Mesodermal cell (in vitro differentiated cells): Measurements from ENCODE around the gene CXorf51B. TPM values are rescaled to one million over a fixed set of nuclear protein-coding genes. Genes with fewer than 3 reads are reported as not detected.
"Not testable (repeated sequence)": the region's sequence is repeated elsewhere in the genome, so short reads cannot be mapped to it uniquely, and the experiment has no call there.

ENCODE experiments used
- H3K27ac ChIP-seq: 2 replicates; pipeline ENCODE4 v1.7.0; 2013; ENCODE audit warnings: mild to moderate bottlenecking, low read depth, low read length, moderate library complexity; ENCODE audit not compliant: severe bottlenecking
- H3K36me3 ChIP-seq: 2 replicates; pipeline ENCODE4 v1.7.1; 2013; ENCODE audit warnings: mild to moderate bottlenecking, low read length, moderate library complexity; ENCODE audit not compliant: control insufficient read depth, insufficient read depth
- H3K4me1 ChIP-seq: one replicate; pipeline ENCODE4 v1.7.1; 2013; ENCODE audit warnings: mild to moderate bottlenecking, low read length; ENCODE audit not compliant: insufficient read depth, control insufficient read depth, poor library complexity, severe bottlenecking
- H3K4me3 ChIP-seq: 2 replicates; pipeline ENCODE4 v1.7.0; 2013; ENCODE audit warnings: low read length, control low read depth, mild to moderate bottlenecking; ENCODE audit not compliant: insufficient read depth, poor library complexity, severe bottlenecking; ENCODE audit errors: extremely low read depth
- H3K9me3 ChIP-seq: 2 replicates; pipeline ENCODE4 v1.7.1; 2013; ENCODE audit warnings: mild to moderate bottlenecking, low read length, moderate library complexity; ENCODE audit not compliant: control insufficient read depth
- WGBS, 2 experiments: methylation state at CpG; one replicate each; pipeline ENCODE4 v1.1.5; 2013; ENCODE audit warnings: missing lambda C conversion rate in 2 of 2; ENCODE audit not compliant: insufficient coverage in 2 of 2; 5-methylcytosine and 5-hydroxymethylcytosine counted together
- polyA plus RNA-seq, 2 experiments: library from polyadenylated mRNA; stranded (reverse); fragments of 50-300 nt; gene quantifications; one replicate each; pipeline ENCODE4 v1.2.3, GENCODE V29; 2013

CXorf51B gene
- not detected for polyA plus RNA-seq (2013, experiment 1 of 2)
- not detected for polyA plus RNA-seq (2013, experiment 2 of 2)

GRCh38 chrX:146809471-146809870, at the start of gene CXorf51B:
CXorf51B (plus strand) TSS chrX:146809771; CDS start chrX:146809792, 21 bp downstream.
- not testable (repeated sequence) for H3K36me3 ChIP-seq, H3K9me3 ChIP-seq, H3K4me1 ChIP-seq, H3K27ac ChIP-seq, H3K4me3 ChIP-seq
- WGBS, 2 experiments = no CpG with 5 or more reads among the region's 3 CpGs

- WGBS, 2 experiments = no CpG with 5 or more reads among the region's 3 CpGs
- H3K27ac ChIP-seq, H3K4me1 ChIP-seq, H3K9me3 ChIP-seq, H3K36me3 ChIP-seq, H3K4me3 ChIP-seq: not testable (repeated sequence)
These were observed 5.1 kb downstream of the CXorf51B start, which contains the start of gene CXorf51A for GRCh38 chrX:146814644-146815043. CXorf51A (minus strand) TSS chrX:146814744; CDS start chrX:146814723, 21 bp downstream.

- no peaks in the 10 kb centered on the region for H3K4me1 ChIP-seq
- no peaks in the 10 kb centered on the region for H3K9me3 ChIP-seq
- WGBS, 2 experiments = 71% methylated on average over 1 of the region's 4 CpGs; no CpG with 5 or more reads in 1 of the 2 experiments
These were observed 22.4 kb downstream of the CXorf51B start for GRCh38 chrX:146831994-146832393.

DNA sequence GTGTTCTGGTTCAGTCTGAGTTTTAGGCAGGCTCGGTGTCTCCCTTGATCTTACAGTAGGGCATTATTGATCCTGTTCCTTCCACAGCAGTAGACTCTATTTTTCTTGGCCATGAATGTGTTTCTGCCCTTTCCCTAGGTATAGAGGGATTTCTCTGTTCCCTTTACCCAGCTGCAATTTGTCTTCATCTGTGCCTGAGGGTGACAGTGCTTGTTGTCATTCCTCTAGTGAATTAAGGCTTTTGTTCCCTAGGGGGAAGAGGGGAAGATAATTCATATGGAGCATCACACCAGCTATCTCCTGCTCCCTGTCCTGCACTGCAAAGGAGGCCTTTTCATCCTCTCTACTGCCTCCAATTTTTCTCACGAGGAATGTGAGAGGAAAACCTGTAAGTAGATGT, 44.7 kb downstream of the CXorf51B start:
- Histone ChIP-seq H3K36me3 (no peaks in the 10 kb centered on the region), H3K9me3 (peaks cover 3% of the 10 kb centered on the region), H3K4me3 (no peak overlapping the region), H3K27ac (no peak overlapping the region), H3K4me1 (no peaks in the 10 kb centered on the region)
- WGBS, 2 experiments = no CpG with 5 or more reads among the region's 2 CpGs

More at GRCh38 chrX:146831994-146832393, 22.4 kb downstream of the CXorf51B start:
- Histone ChIP-seq H3K36me3 (no peaks in the 10 kb centered on the region), H3K27ac (no peak overlapping the region), H3K4me3 (no peak overlapping the region)
